Osteocyte (in vitro differentiated cells): ENCODE results near the gene EGR1. TPM values are rescaled to one million over a fixed set of nuclear protein-coding genes. Genes with fewer than 3 reads are reported as not detected.

Experiments
- DNase-seq: peaks from one replicate; pipeline ENCODE4 v3.0.0; 2021; ENCODE audit warnings: mixed read lengths; ENCODE audit not compliant: unreplicated experiment; ENCODE audit errors: extremely low spot score
- H3K27ac Mint-ChIP-seq: one replicate; pipeline ENCODE4 v1.8.0; 2021; ENCODE audit warnings: mild to moderate bottlenecking, mixed read lengths; ENCODE audit not compliant: unreplicated experiment
- H3K27me3 Mint-ChIP-seq: one replicate; pipeline ENCODE4 v1.8.0; 2021; ENCODE audit warnings: mixed read lengths; ENCODE audit not compliant: unreplicated experiment
- H3K36me3 Mint-ChIP-seq: one replicate; pipeline ENCODE4 v1.8.0; 2021; ENCODE audit warnings: mixed read lengths; ENCODE audit not compliant: unreplicated experiment
- H3K4me1 Mint-ChIP-seq: one replicate; pipeline ENCODE4 v1.8.0; 2021; ENCODE audit warnings: mixed read lengths; ENCODE audit not compliant: unreplicated experiment
- H3K4me3 Mint-ChIP-seq: one replicate; pipeline ENCODE4 v1.8.0; 2021; ENCODE audit warnings: mild to moderate bottlenecking, moderate library complexity, mixed read lengths; ENCODE audit not compliant: unreplicated experiment
- H3K9me3 Mint-ChIP-seq: one replicate; pipeline ENCODE4 v1.8.0; 2021; ENCODE audit warnings: mixed read lengths; ENCODE audit not compliant: unreplicated experiment
- total RNA-seq: library from RNA; stranded (reverse); gene quantifications from 2 replicates; pipeline ENCODE4 v1.2.1, GENCODE V29; 2021
- TF ChIP-seq, protein P1 (sequence below): fragments of 200-600 bp; sonication (generic); IDR thresholded peaks from 2 replicates; pipeline ENCODE4 v1.5.0; 2021; ENCODE audit warnings: antibody characterized with exemption, mild to moderate bottlenecking, moderate library complexity

Gene EGR1
- total RNA-seq, 1 donor from 2014 or later: 415 TPM

GRCh38 chr5:138448481-138449398, 16.5 kb upstream of the EGR1 start:
- Mint-ChIP-seq H3K4me3 (no peak overlapping the region), H3K27ac (peak overlapping the region; percentile 92), H3K36me3 (no peaks in the 10 kb centered on the region), H3K4me1 (peaks cover 23% of the 10 kb centered on the region), H3K9me3 (no peaks in the 10 kb centered on the region), H3K27me3 (peaks cover 3% of the 10 kb centered on the region)
- TF ChIP-seq, protein P1, sequence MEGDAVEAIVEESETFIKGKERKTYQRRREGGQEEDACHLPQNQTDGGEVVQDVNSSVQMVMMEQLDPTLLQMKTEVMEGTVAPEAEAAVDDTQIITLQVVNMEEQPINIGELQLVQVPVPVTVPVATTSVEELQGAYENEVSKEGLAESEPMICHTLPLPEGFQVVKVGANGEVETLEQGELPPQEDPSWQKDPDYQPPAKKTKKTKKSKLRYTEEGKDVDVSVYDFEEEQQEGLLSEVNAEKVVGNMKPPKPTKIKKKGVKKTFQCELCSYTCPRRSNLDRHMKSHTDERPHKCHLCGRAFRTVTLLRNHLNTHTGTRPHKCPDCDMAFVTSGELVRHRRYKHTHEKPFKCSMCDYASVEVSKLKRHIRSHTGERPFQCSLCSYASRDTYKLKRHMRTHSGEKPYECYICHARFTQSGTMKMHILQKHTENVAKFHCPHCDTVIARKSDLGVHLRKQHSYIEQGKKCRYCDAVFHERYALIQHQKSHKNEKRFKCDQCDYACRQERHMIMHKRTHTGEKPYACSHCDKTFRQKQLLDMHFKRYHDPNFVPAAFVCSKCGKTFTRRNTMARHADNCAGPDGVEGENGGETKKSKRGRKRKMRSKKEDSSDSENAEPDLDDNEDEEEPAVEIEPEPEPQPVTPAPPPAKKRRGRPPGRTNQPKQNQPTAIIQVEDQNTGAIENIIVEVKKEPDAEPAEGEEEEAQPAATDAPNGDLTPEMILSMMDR: no peak
- peak; percentile 93 for DNase-seq

DNA sequence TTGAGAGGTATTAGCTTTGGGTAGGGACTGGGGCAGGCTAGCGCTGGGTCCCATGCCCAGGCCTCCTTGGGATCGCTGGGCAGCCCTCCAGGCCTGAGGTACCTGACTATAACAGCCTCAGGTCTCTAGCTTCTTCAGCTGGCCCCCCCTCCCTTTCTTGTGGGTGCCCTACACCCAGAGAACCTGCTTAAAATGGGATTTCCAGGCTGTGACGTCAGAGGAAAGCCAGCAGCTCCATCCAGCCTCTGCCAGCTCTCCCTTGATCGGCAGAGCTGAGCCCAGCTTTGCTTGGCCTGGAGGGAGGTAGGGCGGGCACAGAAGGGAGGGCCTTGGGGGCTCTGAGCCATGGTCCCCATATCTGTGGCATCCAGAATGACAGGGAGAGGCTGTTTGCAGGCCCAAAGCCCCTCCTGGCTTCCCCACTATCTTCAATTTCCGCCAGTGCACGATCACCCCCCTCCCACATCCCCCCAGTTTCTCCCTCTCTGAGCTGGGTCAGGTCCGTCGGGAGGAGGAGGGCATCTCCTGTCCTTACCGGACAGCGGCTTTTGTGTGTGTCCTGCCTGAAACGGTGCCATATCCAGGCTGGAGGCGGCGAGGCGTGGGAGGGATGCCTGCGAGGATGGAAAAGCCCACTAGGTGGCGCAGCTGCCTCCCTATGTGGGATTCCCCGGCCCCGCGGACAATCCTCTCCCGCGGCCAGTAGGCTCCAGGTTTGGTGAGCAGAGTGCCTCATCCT, 15.6 kb upstream of the EGR1 start:
- DNase-seq: peak; percentile 97
- H3K4me1 Mint-ChIP-seq: peaks cover 23% of the 10 kb centered on the region
- peak overlapping the region; percentile 92 for H3K27ac Mint-ChIP-seq
- TF ChIP-seq, protein P1: peak; percentile 93
- no peaks in the 10 kb centered on the region for H3K36me3 Mint-ChIP-seq
- H3K9me3 Mint-ChIP-seq: no peaks in the 10 kb centered on the region
- peaks cover 3% of the 10 kb centered on the region for H3K27me3 Mint-ChIP-seq
- H3K4me3 Mint-ChIP-seq: no peak overlapping the region

GRCh38 chr5:138450971-138451370, 14.3 kb upstream of the EGR1 start:
- H3K9me3 Mint-ChIP-seq: no peaks in the 10 kb centered on the region
- H3K36me3 Mint-ChIP-seq: no peaks in the 10 kb centered on the region
- H3K27ac Mint-ChIP-seq: no peak overlapping the region
- H3K4me3 Mint-ChIP-seq: no peak overlapping the region
- DNase-seq: no peak
- peaks cover 23% of the 10 kb centered on the region for H3K4me1 Mint-ChIP-seq
- TF ChIP-seq, protein P1: no peak
- peaks cover 3% of the 10 kb centered on the region for H3K27me3 Mint-ChIP-seq

DNA sequence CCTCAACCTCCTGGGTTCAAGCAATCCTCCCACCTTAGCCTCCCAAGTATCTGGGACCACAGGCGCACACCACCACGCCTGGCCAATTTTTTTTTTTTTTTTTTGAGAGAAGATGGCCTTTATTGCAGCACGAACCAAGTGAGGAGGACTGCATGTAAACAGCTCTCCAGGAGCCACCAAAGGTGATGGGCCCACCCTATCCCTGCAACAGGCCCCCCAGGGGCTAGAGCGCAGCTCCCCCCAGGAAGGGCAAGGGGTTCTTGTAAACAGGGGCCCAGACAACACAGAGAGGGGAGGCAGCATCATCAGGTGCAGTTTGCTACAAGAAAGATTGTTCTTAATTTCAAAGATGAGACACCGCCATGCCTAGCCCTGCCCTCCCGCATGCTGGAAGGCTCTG, 12.6 kb upstream of the EGR1 start:
- TF ChIP-seq, protein P1: no peak
- H3K4me3 Mint-ChIP-seq: no peak overlapping the region
- peaks cover 3% of the 10 kb centered on the region for H3K27me3 Mint-ChIP-seq
- no peak overlapping the region for H3K27ac Mint-ChIP-seq
- no peak for DNase-seq
- H3K36me3 Mint-ChIP-seq: no peaks in the 10 kb centered on the region
- H3K4me1 Mint-ChIP-seq: peaks cover 23% of the 10 kb centered on the region
- H3K9me3 Mint-ChIP-seq: no peaks in the 10 kb centered on the region

DNA sequence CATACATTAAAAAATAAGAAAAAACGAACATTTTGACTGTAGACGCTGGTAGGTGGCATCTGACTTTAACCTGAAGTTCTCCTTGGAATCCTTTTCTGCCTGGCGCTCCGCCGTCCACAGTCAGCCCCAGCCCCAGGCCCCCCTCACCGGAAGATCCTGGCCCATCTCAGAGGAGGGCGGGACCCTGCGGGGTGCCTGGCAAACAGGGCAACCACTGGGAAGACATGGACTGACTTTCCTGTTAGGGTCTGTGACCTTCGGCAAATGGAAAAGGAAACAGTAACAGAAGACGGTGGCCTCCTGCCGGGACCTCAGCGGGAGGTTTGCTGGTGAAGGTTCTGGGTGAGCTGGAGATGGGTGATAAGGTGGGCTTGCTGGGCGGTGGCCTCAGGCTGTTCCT, 11.7 kb upstream of the EGR1 start:
- no peak for DNase-seq
- Mint-ChIP-seq H3K27ac (no peak overlapping the region), H3K9me3 (no peaks in the 10 kb centered on the region), H3K36me3 (no peaks in the 10 kb centered on the region), H3K4me1 (peaks cover 16% of the 10 kb centered on the region), H3K27me3 (peaks cover 3% of the 10 kb centered on the region), H3K4me3 (no peak overlapping the region)
- TF ChIP-seq, protein P1: no peak
